ENCODE measurements around the gene FNBP1L.
"Not testable (repeated sequence)": the region's sequence is repeated elsewhere in the genome, so short reads cannot be mapped to it uniquely, and the experiment has no call there.

The FNBP1L gene

GRCh38 chr1:93531193-93531592 lies 83.3 kb downstream of the FNBP1L start:
- DNase-seq (ENCODE audit: low read depth, low spot score) = no peak

GRCh38 chr1:93532780-93533378 lies 85.0 kb downstream of the FNBP1L start:
- DNase-seq (ENCODE audit: low read depth, low spot score) = no peak

GRCh38 chr1:93533677-93534076 lies 85.8 kb downstream of the FNBP1L start:
- no peak for DNase-seq (ENCODE audit: low read depth, low spot score)

- no peak for DNase-seq (ENCODE audit: low read depth, low spot score)
Observed at GRCh38 chr1:93537396-93537795, 89.5 kb downstream of the FNBP1L start.

- DNase-seq (ENCODE audit: low read depth, low spot score) = no peak
Observed at GRCh38 chr1:93537924-93538323, 90.0 kb downstream of the FNBP1L start.

- DNase-seq (ENCODE audit: low read depth, low spot score) = no peak
Observed at GRCh38 chr1:93541045-93541444, 93.1 kb downstream of the FNBP1L start.

GRCh38 chr1:93542398-93542797 lies 94.5 kb downstream of the FNBP1L start:
- DNase-seq (ENCODE audit: low read depth, low spot score) = no peak

GRCh38 chr1:93546162-93546863 lies 98.4 kb downstream of the FNBP1L start:
- DNase-seq (ENCODE audit: low read depth, low spot score) = no peak

- DNase-seq (ENCODE audit: low read depth, low spot score) = no peak
Observed at GRCh38 chr1:93549131-93549530, 101.2 kb downstream of the FNBP1L start.

GRCh38 chr1:93549811-93550210 lies 101.9 kb downstream of the FNBP1L start:
- no peak for DNase-seq (ENCODE audit: low read depth, low spot score)

GRCh38 chr1:93552741-93553455 lies 105.0 kb downstream of the FNBP1L start:
- no peak for DNase-seq (ENCODE audit: low read depth, low spot score)

- DNase-seq (ENCODE audit: low read depth, low spot score) = not testable (repeated sequence)
Observed at GRCh38 chr1:93553886-93554490, 106.1 kb downstream of the FNBP1L start.

GRCh38 chr1:93554883-93555872 lies 107.3 kb downstream of the FNBP1L start:
- no peak for DNase-seq (ENCODE audit: low read depth, low spot score)

- no peak for DNase-seq (ENCODE audit: low read depth, low spot score)
Observed at GRCh38 chr1:93556291-93556690, 108.4 kb downstream of the FNBP1L start.

GRCh38 chr1:93559045-93559444 lies 111.1 kb downstream of the FNBP1L start:
- no peak for DNase-seq (ENCODE audit: low read depth, low spot score)

- DNase-seq (ENCODE audit: low read depth, low spot score) = no peak
Observed at GRCh38 chr1:93559695-93560094, 111.8 kb downstream of the FNBP1L start.

GRCh38 chr1:93565496-93566206 lies 117.7 kb downstream of the FNBP1L start:
- no peak for DNase-seq (ENCODE audit: low read depth, low spot score)

GRCh38 chr1:93566227-93566626 lies 118.3 kb downstream of the FNBP1L start:
- no peak for DNase-seq (ENCODE audit: low read depth, low spot score)

GRCh38 chr1:93567255-93567918 lies 119.5 kb downstream of the FNBP1L start:
- no peak for DNase-seq (ENCODE audit: low read depth, low spot score)

- DNase-seq (ENCODE audit: low read depth, low spot score) = no peak
Observed at GRCh38 chr1:93569489-93569888, 121.6 kb downstream of the FNBP1L start.
